Measurements from ENCODE around the gene OXA1L.

The OXA1L gene

GRCh38 chr14:22814373-22814772 is 47.9 kb downstream of the OXA1L start:
- no peak overlapping the region for H3K4me3 ChIP-seq (ENCODE audit: low read depth, low read length)
- DNase-seq (ENCODE audit: low read depth), result no peak
- no peak for TF ChIP-seq CTCF (IDR thresholded peaks at IDR 0.05; ENCODE audit: low read depth, low read length, missing control alignments)
- in situ Hi-C loops (cut with HindIII; ENCODE audit: low sequenced_read_pairs), result no loop called here

GRCh38 chr14:22814941-22815713 is 48.6 kb downstream of the OXA1L start, which contains the start of gene SLC7A7:
Gene SLC7A7, minus strand, starts transcription at chr14:22815435. Its CDS starts 2,037 bp downstream, at chr14:22813398.
- no peak within 1 kb of the TSS for H3K4me3 ChIP-seq (ENCODE audit: low read depth, low read length)
- DNase-seq (ENCODE audit: low read depth), result no peak
- in situ Hi-C loops (cut with HindIII; ENCODE audit: low sequenced_read_pairs), result no loop called here
- TF ChIP-seq CTCF (IDR thresholded peaks at IDR 0.05; ENCODE audit: low read depth, low read length, missing control alignments), result no peak

- TF ChIP-seq CTCF (IDR thresholded peaks at IDR 0.05; ENCODE audit: low read depth, low read length, missing control alignments), result no peak
- in situ Hi-C loops (cut with HindIII; ENCODE audit: low sequenced_read_pairs), result no loop called here
- H3K4me3 ChIP-seq (ENCODE audit: low read depth, low read length), result no peak overlapping the region
- no peak for DNase-seq (ENCODE audit: low read depth)
Observed at GRCh38 chr14:22819151-22819988, 52.9 kb downstream of the OXA1L start.

GRCh38 chr14:22820731-22821130 is 54.2 kb downstream of the OXA1L start:
- no peak overlapping the region for H3K4me3 ChIP-seq (ENCODE audit: low read depth, low read length)
- in situ Hi-C loops (cut with HindIII; ENCODE audit: low sequenced_read_pairs), result no loop called here
- TF ChIP-seq CTCF (IDR thresholded peaks at IDR 0.05; ENCODE audit: low read depth, low read length, missing control alignments), result no peak
- no peak for DNase-seq (ENCODE audit: low read depth)

GRCh38 chr14:22821193-22822015 is 54.9 kb downstream of the OXA1L start:
- in situ Hi-C loops (cut with HindIII; ENCODE audit: low sequenced_read_pairs), result no loop called here
- no peak for DNase-seq (ENCODE audit: low read depth)
- no peak for TF ChIP-seq CTCF (IDR thresholded peaks at IDR 0.05; ENCODE audit: low read depth, low read length, missing control alignments)
- no peak overlapping the region for H3K4me3 ChIP-seq (ENCODE audit: low read depth, low read length)

- no peak for DNase-seq (ENCODE audit: low read depth)
- TF ChIP-seq CTCF (IDR thresholded peaks at IDR 0.05; ENCODE audit: low read depth, low read length, missing control alignments), result no peak
- H3K4me3 ChIP-seq (ENCODE audit: low read depth, low read length), result no peak overlapping the region
- in situ Hi-C loops (cut with HindIII; ENCODE audit: low sequenced_read_pairs), result no loop called here
Observed at GRCh38 chr14:22822016-22822570, 55.6 kb downstream of the OXA1L start.

Data from astrocyte of the cerebellum (primary cell).